Dedifferentiated amniotic fluid mesenchymal stem cell (primary cell): ENCODE data around the gene HPS1.
A peak's percentile ranks its signal among the peaks of the same experiment; 100 is the strongest.

Experiments used
- DNase-seq: peaks from one replicate; pipeline ENCODE4 v3.0.0-alpha.2; 2016; ENCODE audit errors: extremely low spot score

Gene HPS1

DNA sequence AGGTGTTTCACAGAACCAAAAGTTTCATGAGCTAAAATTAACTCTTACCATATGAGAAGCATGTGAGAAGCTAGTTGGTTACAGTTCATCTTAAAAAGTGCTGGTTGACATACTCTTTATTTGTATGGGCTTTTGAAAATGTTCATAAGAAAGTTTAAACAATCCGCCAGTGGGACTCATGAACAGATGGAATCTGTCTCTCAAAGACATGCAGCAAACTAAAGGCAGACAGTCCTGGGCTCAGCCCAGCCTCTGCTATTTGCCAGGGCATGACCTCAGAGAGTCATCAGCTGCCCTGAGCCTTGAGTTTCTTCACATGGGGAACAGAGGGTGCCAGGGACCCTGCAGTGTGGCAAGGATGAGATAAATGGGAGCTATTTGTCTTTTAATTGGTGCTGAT is 35.0 kb downstream of the HPS1 start:
- no peak for DNase-seq

DNA sequence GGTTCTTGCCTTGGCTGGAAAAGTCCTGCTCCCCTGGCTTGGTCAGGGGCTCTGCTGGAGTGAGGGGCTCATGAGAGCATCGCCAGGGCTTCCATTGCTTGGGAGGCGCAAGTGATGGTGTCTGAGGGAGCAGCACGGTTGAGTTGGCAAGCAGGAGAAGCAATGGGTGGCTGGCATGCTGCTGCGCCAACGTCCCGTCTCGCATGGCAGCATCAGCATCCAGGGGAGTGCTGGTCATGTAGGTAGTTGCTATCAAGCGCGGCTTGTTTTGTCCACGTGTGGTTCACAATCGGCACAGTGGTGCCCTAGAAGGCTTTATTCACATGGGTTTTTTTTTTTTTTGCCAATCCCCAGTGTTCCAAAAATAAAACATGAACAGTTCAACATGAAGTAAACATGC is 35.6 kb downstream of the HPS1 start:
- DNase-seq = no peak

DNA sequence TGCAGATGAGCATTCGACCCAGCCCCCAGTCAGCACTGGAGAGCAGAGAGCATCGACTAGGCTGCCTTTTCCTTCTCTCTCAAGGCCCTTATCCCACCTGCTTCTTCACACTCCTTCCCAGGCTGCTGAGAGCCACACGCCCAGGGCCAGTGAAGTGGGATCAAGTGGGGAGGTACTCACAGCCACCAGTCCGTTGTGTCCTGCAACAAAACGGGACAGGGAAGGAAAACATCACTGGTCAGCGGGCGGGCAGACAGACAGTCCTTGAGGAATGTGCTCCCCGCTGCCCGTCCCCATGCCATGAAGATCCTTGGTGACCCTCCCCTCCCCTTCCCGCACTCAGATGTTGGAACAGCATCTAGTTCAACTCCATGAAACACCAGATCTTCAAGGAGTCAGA is 36.0 kb downstream of the HPS1 start:
- no peak for DNase-seq

DNA sequence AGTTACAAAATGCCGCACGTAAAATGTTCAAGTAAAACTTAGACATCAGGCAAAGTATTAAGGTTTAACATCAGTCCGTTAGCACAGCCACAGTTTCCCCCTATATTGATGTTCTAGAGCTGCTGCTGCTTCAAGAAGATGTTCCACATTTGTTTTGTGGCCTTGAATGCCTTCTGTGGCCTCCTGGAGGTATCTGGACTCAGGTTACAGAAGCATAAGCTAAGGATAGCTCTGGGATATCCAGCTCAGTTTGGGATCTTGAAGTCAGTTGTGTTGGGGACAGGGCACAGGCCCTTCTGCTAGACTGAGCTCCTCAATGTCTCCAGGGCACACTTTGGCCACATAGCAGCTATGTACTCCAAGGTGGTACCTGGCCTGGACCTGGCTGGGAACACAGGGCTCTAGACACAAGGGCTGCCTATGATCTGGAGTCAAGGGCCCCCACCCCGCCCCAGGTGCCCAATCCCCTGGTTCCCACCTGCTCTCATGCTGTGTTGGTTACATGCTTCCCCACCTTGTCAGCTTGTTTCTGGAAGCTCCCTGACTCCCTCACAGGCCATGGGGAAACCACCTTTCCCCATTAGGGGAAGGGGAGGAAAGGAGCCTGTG is 36.5 kb downstream of the HPS1 start:
- DNase-seq = no peak

DNA sequence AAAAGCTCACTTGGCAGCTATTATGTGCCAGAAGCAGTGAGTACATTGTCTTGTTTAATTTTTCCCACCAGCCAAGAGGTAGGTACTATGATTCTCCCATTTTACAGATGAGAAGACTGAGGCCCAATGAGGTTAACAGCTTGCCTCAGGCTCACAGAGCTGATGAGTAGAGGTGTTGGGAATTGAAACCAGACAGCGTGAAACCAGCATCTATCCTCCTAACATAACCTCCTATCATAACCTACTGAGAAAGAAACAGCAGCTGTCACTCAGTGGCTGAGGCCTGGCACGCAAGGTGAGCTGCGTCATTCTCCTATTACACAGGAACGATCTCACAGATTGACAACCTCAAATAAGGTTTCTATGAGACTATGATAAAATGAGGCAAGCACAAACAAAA is 37.9 kb downstream of the HPS1 start:
- no peak for DNase-seq

DNA sequence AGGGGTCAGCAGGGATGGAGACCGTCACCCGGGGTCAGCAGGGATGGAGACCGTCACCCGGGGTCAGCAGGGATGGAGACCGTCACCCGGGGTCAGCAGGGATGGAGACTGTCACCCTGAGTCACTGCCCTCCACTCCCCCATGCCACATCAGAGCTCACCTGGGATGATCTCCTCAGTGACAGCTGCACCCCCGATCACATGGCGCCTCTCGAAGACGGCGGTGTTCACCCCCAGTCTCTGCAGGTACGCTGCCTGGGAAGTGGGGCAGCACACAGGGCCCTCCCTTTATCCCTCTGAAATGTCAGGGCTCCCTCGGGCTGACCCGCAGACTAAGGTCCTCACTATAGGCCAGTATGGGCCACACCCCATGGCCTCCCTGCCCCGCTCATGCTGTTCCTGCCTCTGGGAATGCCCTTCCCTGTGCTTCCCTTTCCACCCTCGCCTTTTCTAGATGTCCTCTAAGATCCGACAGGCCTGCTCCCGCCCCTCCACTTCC is 38.9 kb downstream of the HPS1 start:
- DNase-seq = no peak

DNA sequence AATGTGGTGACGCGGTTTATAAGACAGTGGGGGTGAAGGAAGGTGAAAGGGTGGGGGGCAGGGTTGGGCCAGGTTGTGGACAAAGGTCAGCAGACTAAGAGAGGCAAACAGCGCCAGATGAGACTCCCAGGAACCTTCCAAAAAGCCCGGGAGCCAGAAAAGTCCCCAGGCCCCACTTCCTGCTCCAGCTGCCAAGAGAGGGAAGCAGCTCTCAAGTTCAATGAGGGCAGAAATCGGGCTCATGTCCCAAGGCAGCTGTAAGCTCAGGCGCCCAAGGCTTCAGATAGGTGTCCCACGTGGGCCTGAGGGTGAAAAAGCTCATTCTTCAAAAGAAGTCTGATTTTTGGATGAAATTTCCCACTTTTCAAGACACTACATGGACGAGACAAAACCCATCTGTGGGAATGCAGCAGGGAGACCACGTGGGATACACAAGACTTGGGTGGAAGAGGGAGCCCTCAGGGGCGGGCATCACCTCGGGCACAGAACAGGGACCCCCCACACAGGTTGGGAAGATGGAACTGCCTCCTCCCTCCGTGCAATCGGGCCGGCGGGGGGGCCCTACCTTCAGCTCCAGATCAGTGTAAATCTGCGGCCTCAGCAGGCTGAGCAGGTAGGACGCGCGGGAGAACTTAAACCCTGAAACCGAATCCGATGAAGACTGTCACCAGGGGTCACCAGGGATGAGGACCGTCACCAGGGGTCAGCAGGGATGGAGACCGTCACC is 39.6 kb downstream of the HPS1 start:
- DNase-seq = no peak

DNA sequence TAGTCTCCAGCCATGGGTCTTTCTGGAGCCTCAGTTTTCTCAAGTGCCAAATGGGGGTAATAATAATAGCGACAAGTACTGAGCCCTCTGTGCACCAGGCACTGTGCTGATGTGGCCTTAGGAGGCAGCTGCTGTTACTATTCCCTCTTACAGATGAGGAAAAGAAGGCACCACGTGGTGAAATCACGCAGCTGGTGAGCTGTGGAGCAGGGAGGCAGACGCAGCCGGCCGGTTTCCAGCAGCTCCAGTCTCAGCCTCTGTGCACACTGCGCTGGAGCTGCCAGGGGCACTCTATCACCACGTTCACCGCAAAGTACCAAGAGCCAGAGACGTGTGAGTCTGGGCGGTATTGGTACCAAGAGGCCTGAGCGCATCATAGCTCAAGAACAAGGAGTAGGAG is 41.3 kb downstream of the HPS1 start:
- no peak for DNase-seq

DNA sequence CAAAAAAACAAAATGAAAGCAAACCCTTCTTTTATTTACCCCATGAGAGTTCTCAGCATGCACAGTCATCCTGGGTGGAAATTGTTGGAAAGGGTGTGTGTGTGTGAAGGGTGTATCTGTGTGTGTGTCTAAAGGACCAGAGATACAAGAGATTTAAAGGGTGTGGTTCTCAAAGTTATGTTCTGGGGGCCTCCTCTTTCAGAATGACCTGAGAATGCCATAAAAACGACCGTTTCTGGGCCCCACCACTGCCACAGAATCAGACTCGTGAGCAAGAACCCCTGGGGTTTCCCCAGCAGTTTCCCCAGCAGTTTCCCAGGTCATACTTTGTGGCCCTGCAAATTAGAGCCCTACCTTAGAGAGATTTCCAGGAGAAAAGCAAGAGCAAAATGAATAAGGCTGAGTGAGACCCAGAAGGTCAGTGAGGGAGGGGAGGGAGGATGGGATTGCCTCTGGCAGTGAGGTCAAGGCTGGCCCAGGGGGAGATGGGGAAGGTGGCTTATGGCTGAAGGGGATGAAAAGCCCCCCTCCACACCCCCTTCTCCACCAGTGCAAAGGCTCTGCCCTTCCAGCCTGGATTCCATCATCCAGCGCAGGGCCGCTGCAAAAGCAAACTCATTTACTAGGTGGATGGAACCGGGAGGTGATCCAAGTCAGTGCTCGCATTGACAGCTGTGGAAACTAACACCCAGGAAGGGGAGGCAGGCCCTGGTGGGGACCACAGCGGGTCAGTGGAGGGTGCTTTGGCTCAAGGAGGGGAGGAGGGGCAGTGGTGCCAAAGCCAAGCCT is 42.0 kb downstream of the HPS1 start:
- peak; percentile 33 for DNase-seq

DNA sequence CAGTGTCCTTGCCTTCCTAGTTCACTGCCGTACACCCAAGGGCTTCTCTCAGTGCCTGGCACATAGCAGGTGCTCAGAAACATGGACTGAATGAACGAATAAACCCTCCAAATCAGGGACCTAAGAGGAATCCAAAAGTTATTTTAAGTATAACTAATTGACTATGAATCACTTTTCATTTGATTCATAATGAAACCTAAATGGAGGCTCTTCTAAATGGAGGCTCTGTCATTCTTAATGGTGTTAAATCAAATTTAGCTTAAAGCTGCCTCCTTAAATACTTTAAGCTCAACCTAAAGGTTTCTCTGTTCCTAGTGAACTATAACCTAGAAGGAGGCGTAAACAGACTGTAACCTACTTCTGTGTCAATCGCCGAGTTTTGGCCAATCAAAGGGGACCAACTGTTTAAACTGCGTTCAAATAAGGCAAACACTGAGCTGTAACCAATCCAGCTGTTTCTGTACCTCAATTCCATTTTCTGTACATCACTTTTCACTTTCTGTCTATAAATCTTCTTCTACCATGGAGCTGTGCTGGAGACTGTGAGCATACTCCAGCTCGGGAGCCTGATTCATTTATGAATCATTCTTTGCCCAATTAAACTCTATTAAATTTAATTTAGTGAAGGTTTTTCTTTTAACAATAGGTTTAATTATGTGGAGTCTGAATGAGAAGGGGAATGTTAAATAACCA is 42.8 kb downstream of the HPS1 start:
- no peak for DNase-seq

DNA sequence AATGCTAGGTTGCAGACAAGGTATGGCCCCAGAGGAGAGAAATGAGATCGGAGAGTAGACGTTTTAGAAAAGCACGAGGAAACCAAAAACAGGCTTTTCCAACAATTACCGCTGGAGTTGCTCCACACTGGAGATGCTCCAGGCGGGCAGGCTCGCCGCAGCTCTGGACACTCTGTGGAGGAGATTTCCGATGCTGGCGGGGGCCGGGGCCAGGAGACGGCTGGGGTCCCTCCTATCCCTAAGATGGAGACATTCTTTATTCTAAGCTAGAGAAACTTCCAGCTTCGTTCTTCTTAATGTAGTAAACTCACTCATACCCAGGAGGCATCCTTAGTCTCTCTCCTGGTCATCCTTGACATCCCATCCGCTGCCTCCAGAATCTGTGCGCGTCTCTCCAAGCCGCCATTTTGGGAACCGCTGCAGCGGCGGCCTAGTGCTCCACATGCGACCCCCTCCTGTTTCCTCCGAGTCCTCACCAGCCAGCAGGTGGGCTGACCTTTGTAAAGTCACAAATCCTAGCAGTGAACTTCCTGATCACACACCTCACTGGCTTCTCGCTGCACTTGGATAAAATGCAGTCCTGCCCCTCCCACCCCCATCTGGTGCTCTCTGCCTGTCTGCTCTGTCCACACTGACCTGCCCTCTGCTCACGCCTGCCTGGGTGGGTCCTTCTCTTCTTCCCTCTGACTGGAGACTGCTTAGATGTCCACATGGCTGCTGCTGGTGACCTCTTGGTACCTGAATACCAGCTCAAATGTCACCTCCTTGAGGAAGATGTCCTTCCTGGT is 43.6 kb downstream of the HPS1 start:
- DNase-seq = no peak

DNA sequence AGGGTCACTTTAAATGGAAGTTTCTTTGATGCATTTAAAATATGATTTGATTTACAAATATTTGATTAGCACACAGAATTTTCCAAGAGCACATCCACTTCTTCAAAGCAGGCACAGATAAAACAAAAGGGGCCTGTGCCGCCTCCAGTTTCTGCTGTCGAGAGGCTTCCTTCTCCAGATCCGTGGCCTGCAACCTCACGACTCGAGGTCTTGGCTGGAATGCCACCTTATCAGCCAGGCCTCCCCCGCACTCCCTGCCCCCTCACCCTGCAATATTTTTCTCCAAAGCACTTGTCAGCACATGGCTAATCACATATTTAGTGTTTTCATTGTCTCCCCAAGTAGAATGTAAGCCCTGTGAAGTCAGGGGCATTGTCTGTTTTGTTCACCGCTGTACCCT is 44.3 kb downstream of the HPS1 start:
- DNase-seq = no peak

DNA sequence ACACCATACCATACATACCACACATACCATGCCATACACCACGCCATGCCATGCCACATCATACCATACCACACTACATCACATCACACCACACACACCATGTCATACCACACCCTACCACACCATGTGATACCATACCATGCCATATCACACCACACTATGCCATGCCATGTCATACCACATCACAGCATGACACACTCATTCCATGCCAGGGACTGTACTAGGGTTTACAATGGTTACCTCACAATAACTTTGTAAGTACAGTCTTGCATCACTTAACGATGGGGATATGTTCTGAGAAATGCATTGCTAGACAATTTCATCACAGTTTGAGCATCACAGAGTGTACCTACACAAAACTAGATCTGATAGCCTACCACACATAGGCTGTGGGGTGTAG is 46.3 kb downstream of the HPS1 start:
- DNase-seq = no peak

DNA sequence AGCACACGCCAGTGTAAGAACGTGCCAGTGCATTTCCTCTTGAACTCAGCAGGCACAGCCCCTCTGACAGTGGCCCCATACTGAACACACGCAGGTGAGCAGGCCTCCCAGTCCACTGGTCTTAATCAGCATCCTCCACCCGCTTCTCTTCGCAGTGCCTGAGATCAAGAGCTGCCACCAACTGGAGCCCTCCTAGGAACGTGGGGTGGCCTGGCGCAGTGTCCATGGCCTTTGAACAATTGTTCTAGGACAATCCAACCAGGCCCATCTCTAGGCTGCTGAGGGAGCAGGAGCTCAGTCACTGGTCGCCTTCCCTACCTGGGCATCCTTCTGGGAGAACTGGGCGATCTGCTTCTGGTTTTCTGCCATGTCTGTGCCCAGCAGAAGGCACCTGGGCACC is 47.0 kb downstream of the HPS1 start:
- DNase-seq = no peak

DNA sequence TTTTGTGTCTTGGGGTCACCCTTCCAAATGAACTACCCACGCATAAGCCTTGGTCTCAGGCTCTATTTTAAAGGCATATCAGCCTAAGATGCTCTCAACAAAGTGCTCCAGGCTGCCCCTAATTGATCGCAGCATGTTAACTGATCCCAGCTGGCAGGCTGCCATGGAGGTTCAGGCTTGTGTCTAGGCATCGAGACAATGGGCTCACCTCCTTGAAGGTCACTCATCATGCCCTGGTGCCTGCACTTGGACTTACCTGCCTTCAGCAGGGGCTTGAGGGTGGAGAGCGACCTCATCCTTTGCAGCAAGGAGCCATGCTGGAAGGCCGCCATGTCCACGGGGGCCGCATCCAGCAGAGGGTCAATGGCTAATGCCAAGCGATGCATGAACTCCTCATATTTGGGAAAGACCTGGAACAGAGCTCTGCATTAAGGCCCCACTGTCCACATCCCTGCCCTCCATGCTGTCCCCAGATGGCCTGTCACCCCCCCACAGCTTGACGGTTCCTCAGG is 49.6 kb downstream of the HPS1 start:
- no peak for DNase-seq

DNA sequence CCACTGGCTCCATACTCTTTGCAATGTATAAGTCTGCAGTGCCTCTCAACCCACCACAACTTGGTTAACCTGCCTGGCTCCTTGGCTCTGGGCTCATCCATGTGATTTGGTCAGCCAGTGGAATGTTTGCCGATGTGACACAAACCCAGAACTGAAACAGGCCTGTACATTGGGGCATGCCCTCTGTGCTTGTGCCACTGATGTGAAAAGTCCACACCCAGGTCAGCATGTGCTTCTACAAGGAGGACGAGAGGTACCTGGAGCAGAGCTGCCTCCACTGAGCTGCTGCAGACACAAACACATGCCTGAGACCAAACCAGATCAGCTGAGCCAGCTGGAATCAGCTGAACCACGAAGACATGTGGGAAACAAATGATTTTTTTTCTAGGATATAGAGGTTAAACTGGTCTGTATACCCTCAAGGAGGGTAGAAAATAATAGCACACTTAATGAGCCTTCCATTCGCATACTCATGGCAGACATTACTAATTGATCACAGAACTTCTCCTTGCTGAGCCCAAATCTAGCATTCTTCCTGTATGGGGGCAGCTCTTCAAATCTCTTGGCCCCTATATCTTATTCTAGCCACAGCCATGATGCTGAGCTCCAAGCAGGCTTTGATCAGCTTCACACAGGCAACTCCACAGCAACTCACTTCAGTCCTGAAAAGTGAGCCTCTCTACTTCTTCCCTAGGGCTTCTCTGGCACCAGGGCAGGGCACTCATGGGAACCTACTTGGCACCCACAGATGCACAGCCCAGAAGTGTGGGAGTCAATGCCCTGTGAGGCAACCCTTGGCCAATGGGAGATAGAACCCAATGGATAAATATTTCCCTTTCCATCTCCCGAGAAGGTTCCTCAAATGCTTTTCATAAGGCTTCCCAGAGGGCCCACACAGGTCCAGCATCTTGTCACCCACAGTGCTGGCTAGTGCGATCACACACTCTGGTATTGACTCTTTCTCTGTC is 50.4 kb downstream of the HPS1 start:
- no peak for DNase-seq

DNA sequence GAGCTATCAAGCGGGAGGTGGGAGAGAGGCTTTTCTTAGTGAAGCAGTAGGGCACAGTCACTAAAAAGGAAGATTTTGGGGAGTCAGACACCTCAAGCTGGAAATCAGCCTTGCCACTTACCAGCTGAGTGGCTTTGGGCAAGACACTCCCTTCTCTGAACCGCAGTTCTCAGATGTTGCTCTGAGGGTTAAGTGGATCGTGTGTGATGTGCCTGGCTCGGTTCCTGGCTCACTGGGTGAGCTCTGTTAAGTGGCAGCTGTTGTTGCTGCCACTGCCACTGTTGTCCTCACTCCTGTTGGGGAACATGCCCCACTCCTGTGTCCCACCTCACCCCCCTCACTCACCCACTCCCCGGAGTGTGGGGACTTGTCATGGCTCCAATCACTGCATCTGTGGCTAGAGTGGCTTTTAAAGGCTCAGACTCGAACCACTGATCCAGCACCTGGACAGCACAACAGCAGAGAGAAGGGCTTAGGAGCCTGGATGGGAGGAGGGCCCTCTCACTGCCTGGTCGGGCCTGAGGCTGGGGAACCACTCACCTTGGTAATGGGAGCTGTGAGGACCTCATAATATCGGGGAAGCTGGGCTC is 51.8 kb downstream of the HPS1 start:
- no peak for DNase-seq

DNA sequence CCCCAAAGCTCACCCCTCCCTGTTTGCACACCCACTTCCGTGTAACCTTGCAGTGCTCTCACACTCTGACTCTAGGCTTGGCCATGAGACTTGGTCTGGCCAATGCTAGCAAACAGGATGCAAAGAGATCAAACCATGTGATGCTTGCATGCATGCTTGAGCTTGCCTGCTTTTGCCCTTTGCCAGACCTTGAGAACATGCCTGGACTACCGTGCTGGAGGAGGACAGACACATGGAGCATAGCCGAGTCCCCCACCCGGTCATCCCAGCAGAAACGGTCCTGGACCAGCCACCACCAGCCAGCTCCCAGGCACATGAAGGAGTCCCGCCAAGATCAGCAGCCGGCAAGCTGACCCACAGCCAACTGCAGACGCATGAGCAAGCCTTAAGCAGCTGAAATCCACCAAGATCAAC is 55.1 kb downstream of the HPS1 start:
- no peak for DNase-seq

DNA sequence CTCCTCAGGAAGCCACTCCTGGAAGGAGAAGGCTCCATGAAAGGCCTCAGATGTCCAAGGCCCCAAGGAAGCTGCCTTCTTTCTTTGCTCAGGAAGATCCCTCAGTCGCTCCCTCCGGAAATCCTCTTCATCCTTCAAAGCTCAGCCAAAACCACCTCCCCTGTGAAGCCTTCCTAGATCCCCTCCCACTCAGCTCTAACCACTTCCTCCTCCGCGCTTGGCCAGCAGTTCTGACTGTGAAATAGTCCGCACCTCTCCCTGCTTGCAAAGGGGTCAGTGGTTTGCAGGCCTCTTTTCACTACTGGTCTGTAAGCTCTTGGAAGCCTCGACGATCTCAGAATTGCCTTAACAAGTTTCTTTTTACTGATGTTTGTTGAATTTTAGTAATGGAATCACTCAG is 55.7 kb downstream of the HPS1 start:
- DNase-seq = no peak

DNA sequence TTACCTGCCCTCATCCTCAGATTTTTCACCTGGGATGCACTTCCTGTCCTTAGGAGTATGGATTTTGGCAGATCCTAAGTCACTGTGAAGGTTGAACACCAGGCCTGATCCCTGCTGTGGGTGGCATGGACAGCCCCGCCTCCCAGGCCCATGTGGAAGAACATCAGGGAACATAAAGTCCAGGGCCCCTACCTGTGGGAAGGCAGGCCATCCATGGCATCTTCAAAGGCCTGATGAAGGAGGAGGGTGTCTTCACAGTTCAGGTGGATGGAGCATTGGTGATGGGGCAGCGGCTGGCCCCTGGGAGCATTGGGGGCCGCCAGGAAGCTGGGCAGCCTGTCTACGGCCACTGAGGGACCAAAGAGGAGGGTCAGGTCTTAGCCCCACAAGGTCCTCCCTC is 56.3 kb downstream of the HPS1 start:
- DNase-seq = no peak
